ENCODE data around the gene MMP14. TPM values are rescaled to one million over a fixed set of nuclear protein-coding genes. Genes with fewer than 3 reads are reported as not detected.

The MMP14 gene
- polyA plus RNA-seq, 3 donors, result 26.1 to 109 (median 86.0) TPM

DNA sequence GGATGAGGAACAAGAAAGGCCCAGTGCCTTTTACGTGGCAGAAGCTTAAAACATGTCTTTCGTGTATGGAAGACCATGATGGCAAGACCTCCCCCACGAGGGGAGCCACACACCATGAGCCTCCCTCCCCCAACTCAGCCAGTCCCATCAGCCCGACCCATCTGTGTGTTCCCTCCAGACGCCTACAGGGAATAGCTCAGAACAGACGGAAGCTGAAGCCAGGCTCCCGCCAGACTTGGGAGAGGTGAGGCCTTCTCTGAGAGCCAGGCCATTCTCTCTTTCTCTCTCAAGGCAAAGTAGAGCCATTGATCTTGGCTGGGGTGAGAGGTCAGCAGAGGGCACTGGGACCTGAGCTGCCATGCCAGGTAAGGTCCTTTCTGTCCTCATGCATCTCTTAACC, 56.1 kb downstream of the MMP14 start:
- WGBS, 3 donors, result 72 to 86% (median 79%) methylated on average over 7 of the region's 7 CpGs
- no peak overlapping the region for H3K27ac ChIP-seq (ENCODE audit: low read depth, low read length)

DNA sequence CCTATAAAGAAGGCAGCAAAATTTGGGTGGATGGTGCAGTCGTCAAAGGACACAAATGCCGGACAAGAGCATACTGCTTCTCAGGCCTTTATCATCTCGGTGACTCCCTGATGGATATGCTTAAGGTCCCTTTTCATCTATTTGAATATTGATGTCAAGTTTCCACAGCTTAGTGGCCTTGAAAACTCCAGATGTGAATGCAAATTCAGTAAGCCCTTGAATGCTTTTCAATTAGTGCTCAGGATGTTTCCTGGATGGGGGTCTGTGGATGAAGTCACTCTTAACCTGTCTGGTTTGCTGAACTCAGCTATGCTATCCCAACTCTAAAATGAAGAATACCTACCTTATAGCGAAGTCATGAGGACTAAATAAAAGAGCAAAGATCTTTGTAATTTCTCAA, 57.3 kb downstream of the MMP14 start:
- WGBS, 3 donors, result 88 to 97% (median 96%) methylated on average over 4 of the region's 4 CpGs
- H3K27ac ChIP-seq (ENCODE audit: low read depth, low read length), result no peak overlapping the region

DNA sequence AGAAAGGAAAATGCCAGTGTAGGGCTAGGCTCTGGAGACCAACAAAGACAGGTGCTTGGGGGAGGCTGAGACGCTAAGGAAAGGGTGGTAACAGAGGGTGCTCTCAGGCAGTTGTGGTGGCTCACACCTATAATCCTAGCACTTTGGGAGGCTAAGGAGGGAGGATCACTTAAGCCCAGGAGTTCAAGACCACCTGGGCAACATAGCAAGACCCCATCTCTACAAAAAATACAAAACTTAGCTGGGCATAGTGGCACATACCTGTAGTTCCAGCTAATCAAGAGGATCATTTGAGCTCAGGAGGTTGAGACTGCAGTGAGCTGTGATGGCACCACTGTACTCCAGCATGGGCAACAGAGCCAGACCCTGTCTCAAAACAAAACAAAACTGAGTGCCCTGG, 59.0 kb downstream of the MMP14 start:
- WGBS, 3 donors, result 95 to 100% (median 100%) methylated on average over 1 of the region's 1 CpG
- H3K27ac ChIP-seq (ENCODE audit: low read depth, low read length), result no peak overlapping the region

DNA sequence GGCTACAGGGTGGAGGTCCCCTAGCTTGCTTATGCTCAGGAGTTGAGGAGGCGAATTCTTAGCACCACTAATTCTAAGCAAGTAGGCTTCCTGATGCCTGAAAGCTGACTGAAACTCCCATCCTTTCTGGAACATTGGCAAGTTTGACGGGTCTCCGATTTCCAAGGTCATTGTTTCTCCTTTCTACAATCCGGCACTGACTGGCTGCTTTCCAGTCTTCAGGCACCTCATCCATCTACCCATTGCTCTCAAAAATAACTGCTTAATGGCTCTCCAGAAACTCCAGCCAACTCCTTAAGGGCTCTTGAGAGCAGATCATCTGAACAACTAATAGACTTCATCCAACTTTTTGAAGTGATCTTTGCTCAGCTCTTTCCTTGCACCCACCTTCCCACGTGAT, 60.0 kb downstream of the MMP14 start:
- 50 to 71% (median 68%) methylated on average over 5 of the region's 5 CpGs for WGBS, 3 donors

DNA sequence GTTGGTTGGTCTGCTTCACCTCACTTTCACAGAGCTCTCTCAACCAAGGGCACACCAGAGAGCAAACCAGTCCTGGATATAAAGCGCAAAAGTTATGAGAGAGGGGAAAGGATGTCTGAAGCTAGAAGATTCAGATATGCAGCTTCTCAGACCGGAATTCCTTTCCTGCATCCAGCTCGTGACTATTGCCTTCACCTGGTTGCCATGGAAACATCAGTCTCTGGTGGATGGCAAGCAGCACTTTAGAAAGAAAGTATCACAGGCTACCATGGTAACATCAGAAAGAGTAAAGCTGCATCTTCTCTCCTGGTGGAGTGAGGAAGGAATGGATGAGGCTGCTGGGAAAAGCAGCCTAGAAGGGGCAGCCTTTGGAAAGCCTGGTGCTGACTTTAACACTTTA, 60.4 kb downstream of the MMP14 start:
- 73 to 86% (median 84%) methylated on average over 3 of the region's 3 CpGs for WGBS, 3 donors
- no peak overlapping the region for H3K27ac ChIP-seq (ENCODE audit: low read depth, low read length)

More for the DNA sequence above, 60.0 kb downstream of the MMP14 start:
- no peak overlapping the region for H3K27ac ChIP-seq (ENCODE audit: low read depth, low read length)

DNA sequence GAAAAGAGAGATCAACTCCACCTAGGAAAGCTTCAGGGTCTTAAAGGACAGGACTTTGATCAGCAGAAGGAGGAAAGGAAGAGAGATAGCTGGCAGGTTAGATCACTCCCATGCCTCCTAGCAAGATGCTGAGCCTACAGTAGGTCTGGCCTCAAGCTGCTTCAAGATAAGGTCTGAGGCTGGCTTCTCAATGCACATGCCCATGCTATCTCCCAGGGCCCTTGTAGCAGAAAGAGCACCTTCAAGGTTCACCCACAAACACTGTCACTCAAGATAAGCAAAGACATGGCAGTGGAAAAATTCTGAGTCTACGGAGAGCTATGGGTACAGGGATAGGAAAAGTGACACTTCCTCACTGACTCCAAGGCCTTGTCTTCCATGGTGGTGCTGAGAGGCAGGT, 61.0 kb downstream of the MMP14 start:
- 59 to 91% (median 89%) methylated on average over 1 of the region's 1 CpG for WGBS, 3 donors
- H3K27ac ChIP-seq (ENCODE audit: low read depth, low read length), result no peak overlapping the region

Other genes starting within 250 kb of the MMP14 start
- 100 to 1,000 TPM; 187 to 278 (median 235) TPM for gene DAD1, start 247.4 kb upstream of the MMP14 start, polyA plus RNA-seq
- gene ABHD4, start 238.3 kb upstream of the MMP14 start, polyA plus RNA-seq, result 10 to 100 TPM in 2 of 3 donors, 1 to 10 TPM in 1; 9.3 to 20.0 (median 19.5) TPM
- not detected for gene OR6J1, start 192.2 kb upstream of the MMP14 start, polyA plus RNA-seq
- 100 to 1,000 TPM in 1 of 3 donors, 10 to 100 TPM in 2; 72.7 to 123 (median 83.9) TPM for gene OXA1L, start 69.9 kb upstream of the MMP14 start, polyA plus RNA-seq
- gene SLC7A7, start 21.1 kb upstream of the MMP14 start, polyA plus RNA-seq, result 10 to 100 TPM in 2 of 3 donors, 1 to 10 TPM in 1; 3.7 to 15.2 (median 12.1) TPM
- gene MRPL52, start 6.7 kb upstream of the MMP14 start, polyA plus RNA-seq, result 10 to 100 TPM; 54.2 to 76.3 (median 65.9) TPM
- gene LRP10, start 35.2 kb downstream of the MMP14 start, polyA plus RNA-seq, result 10 to 100 TPM; 43.8 to 91.5 (median 50.6) TPM
- gene REM2, start 46.6 kb downstream of the MMP14 start, polyA plus RNA-seq, result under 1 TPM in 2 of 3 donors, not detected in 1; 0.22 to 0.51 TPM
- 10 to 100 TPM; 20.1 to 36.9 (median 34.6) TPM for gene RBM23, start 82.6 kb downstream of the MMP14 start, polyA plus RNA-seq
- gene PRMT5, start 92.8 kb downstream of the MMP14 start, polyA plus RNA-seq, result 10 to 100 TPM; 30.8 to 46.0 (median 32.7) TPM
- gene HAUS4, start 120.5 kb downstream of the MMP14 start, polyA plus RNA-seq, result 10 to 100 TPM; 28.3 to 45.7 (median 30.9) TPM
- gene AJUBA, start 146.0 kb downstream of the MMP14 start, polyA plus RNA-seq, result 1 to 10 TPM; 1.6 to 3.4 (median 2.0) TPM
- gene C14orf93, start 173.6 kb downstream of the MMP14 start, polyA plus RNA-seq, result 10 to 100 TPM in 1 of 3 donors, 1 to 10 TPM in 2; 4.8 to 13.5 (median 6.2) TPM
- gene PSMB5, start 198.3 kb downstream of the MMP14 start, polyA plus RNA-seq, result 100 to 1,000 TPM in 2 of 3 donors, 10 to 100 TPM in 1; 78.0 to 152 (median 140) TPM
- not detected for gene PSMB11, start 205.6 kb downstream of the MMP14 start, polyA plus RNA-seq
- 1 to 10 TPM; 1.9 to 7.0 (median 4.4) TPM for gene CDH24, start 220.9 kb downstream of the MMP14 start, polyA plus RNA-seq

All from adipose tissue (tissue), 3 donors.